WERI-Rb-1 (cell line): Measurements from ENCODE around the gene BAZ1A.

ENCODE experiments used
- DNase-seq: peaks from one replicate; pipeline ENCODE4 v3.0.0-alpha.2; 2020
- H3K27ac ChIP-seq: fragments of 250-450 bp; sonication (Bioruptor Pico); 2 replicates; pipeline ENCODE4 v1.5.1; 2020; ENCODE audit warnings: mild to moderate bottlenecking, moderate library complexity
- H3K27me3 ChIP-seq: fragments of 250-450 bp; sonication (Bioruptor Pico); 2 replicates; pipeline ENCODE4 v1.5.1; 2021; ENCODE audit warnings: mild to moderate bottlenecking, low read depth, moderate library complexity; ENCODE audit not compliant: insufficient read depth, severe bottlenecking
- H3K36me3 ChIP-seq: fragments of 250-450 bp; sonication (Bioruptor Pico); 2 replicates; pipeline ENCODE4 v1.5.1; 2020; ENCODE audit warnings: mild to moderate bottlenecking, moderate library complexity
- H3K4me3 ChIP-seq: 2 replicates; pipeline ENCODE4 v1.5.1; 2011; ENCODE audit warnings: low read depth, mild to moderate bottlenecking, control low read depth, low read length
- H3K9me3 ChIP-seq: fragments of 250-450 bp; sonication (Bioruptor Pico); 2 replicates; pipeline ENCODE4 v1.5.1; 2021; ENCODE audit warnings: mild to moderate bottlenecking, moderate library complexity; ENCODE audit not compliant: severe bottlenecking
- TF ChIP-seq, protein P1 (sequence below): IDR thresholded peaks from 2 replicates; pipeline ENCODE4 v1.5.1; 2011; ENCODE audit warnings: low read depth, mild to moderate bottlenecking, control low read depth, inconsistent platforms, low read length

BAZ1A gene

DNA sequence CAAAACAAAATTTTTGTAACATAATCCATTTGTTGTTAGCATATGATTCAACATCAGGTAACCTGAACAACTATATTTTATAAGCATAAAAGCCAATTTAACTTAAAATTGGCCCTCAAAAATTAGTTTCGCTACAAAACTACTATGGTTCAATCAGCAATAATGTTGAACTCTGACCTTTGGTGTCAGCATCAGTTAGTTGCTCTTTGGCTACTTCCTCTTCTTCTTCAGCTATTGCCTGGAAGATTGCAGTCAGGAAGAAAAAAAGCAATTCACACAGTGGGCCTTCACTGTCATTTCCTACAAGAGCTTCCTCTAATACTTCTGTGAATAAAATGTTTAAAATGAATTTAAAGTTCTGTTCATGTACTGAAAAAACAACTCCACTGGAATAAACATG lies 82.6 kb downstream of the BAZ1A start:
- H3K27me3 ChIP-seq: no peaks in the 10 kb centered on the region
- DNase-seq: no peak
- TF ChIP-seq, protein P1, sequence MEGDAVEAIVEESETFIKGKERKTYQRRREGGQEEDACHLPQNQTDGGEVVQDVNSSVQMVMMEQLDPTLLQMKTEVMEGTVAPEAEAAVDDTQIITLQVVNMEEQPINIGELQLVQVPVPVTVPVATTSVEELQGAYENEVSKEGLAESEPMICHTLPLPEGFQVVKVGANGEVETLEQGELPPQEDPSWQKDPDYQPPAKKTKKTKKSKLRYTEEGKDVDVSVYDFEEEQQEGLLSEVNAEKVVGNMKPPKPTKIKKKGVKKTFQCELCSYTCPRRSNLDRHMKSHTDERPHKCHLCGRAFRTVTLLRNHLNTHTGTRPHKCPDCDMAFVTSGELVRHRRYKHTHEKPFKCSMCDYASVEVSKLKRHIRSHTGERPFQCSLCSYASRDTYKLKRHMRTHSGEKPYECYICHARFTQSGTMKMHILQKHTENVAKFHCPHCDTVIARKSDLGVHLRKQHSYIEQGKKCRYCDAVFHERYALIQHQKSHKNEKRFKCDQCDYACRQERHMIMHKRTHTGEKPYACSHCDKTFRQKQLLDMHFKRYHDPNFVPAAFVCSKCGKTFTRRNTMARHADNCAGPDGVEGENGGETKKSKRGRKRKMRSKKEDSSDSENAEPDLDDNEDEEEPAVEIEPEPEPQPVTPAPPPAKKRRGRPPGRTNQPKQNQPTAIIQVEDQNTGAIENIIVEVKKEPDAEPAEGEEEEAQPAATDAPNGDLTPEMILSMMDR: no peak
- H3K9me3 ChIP-seq: no peaks in the 10 kb centered on the region
- H3K36me3 ChIP-seq: peaks cover 72% of the 10 kb centered on the region
- H3K4me3 ChIP-seq: no peak overlapping the region
- H3K27ac ChIP-seq: no peak overlapping the region

DNA sequence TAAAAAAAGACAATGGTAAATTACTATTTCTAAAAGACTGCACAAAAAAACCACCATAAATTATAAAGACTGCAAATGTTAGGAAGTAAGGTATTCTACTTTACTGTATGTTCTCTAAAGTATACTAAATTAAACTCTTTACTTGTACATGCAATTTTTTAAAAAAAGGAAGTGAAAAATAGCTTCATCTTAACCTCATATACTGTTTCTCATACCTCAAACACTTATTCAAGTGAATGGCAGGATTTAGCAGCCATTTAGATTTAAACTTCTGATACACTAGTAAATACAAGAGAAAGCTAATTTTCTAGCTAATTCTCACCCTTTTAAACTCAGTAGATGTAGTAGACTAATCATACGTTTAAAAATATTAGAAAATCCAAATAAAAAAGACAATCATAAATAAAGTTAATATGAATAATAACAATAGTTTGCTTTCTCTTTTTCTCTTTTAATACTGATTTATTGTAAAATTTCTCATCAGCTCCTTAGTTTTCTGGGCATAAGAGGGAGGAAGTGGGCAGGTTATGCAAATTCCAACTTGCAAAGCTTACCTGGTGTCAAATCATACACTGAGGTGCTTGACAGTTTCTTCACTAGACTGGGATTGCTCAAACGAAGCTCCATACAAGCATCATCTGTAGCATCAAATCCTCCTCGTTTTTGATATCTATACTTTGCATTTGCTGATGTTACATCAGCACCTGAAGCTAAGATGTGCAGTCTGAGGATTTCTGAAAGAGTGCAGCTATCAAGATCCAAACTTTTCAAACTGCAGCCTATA lies 89.7 kb downstream of the BAZ1A start:
- H3K9me3 ChIP-seq: no peaks in the 10 kb centered on the region
- no peak overlapping the region for H3K4me3 ChIP-seq
- peaks cover 58% of the 10 kb centered on the region for H3K36me3 ChIP-seq
- H3K27me3 ChIP-seq: no peaks in the 10 kb centered on the region
- no peak for DNase-seq
- H3K27ac ChIP-seq: no peak overlapping the region
- TF ChIP-seq, protein P1: no peak

DNA sequence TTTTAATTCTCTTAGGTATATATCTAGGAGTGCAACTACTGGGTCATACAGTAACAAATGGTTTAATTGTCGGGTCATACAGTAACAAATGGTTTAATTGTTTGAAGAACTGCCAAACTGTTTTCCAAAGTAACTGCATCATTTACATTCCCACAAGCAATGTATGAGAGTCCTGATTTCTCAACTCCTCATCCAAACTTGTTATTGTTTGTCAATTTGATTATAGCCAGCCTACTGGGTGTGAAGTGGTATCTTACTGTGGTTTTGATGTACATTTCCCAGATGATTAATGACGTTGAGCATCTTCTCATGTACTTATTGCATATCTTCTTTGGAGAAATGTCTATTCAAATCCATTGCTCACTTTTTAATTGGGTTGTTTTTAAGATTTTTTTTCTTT lies 93.1 kb downstream of the BAZ1A start:
- peaks cover 74% of the 10 kb centered on the region for H3K36me3 ChIP-seq
- no peaks in the 10 kb centered on the region for H3K27me3 ChIP-seq
- no peak overlapping the region for H3K4me3 ChIP-seq
- DNase-seq: no peak
- H3K27ac ChIP-seq: no peak overlapping the region
- no peaks in the 10 kb centered on the region for H3K9me3 ChIP-seq
- TF ChIP-seq, protein P1: no peak

DNA sequence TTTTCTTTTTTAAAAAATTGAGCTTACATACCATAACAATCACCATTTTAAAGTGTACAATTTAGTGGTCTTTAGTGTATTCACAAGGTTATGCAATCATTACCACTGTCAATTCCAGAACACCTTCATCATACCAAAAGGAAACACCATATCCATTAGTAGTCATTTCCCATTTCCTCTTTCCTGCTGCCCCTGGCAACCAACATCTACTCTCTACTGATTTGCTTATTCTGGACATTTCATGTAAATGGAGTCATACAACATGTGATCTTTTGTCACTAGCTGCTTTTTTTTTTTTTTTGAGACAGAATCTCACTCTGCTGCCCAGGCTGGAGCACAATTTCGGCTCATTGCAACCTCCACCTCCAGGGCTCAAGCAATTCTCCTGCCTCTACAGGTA lies 93.9 kb downstream of the BAZ1A start:
- TF ChIP-seq, protein P1: no peak
- Histone ChIP-seq H3K27me3 (no peaks in the 10 kb centered on the region), H3K36me3 (peaks cover 78% of the 10 kb centered on the region), H3K4me3 (no peak overlapping the region), H3K27ac (no peak overlapping the region), H3K9me3 (no peaks in the 10 kb centered on the region)
- no peak for DNase-seq

DNA sequence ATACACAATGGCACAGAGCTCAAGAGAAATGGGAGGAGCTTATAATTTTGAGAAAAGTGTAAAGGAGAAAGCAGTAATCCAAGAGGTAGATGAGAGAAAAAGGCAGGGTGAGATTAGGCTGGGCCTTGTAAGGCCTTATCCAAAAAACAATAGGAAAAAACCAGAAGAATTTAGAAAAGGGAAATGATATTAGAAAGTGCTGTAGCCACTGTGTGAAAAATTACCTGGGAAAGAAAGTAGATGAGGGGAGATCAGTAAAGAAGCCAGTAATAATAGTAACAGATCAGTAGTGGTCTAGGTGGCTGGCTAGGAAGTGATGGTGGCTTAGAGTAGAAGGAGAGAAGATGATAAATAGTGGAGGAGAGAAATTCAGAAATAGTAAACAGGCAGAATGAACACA lies 94.5 kb downstream of the BAZ1A start:
- DNase-seq: no peak
- no peaks in the 10 kb centered on the region for H3K9me3 ChIP-seq
- H3K36me3 ChIP-seq: peaks cover 82% of the 10 kb centered on the region
- H3K4me3 ChIP-seq: no peak overlapping the region
- TF ChIP-seq, protein P1: no peak
- H3K27me3 ChIP-seq: no peaks in the 10 kb centered on the region
- no peak overlapping the region for H3K27ac ChIP-seq

DNA sequence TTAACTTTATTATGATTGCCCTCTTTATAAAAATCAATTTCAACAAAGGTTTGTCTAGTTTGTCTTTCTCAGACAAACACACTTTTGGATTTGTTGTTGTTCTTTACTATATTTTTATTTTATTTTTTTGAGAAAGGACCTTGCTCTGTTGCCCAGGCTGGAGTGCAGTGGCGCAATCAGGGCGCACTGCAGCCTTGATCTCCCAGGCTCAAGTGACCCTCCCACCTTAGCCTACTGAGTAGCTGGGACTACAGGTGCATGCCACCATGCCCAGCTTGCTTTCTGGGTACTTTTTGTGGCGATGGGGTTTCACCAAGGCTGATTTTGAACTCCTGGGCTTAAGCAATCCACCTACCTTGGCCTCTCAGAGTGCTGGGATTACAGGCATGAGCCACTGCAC lies 96.4 kb downstream of the BAZ1A start:
- no peaks in the 10 kb centered on the region for H3K9me3 ChIP-seq
- H3K27me3 ChIP-seq: no peaks in the 10 kb centered on the region
- no peak overlapping the region for H3K27ac ChIP-seq
- H3K36me3 ChIP-seq: peaks cover 85% of the 10 kb centered on the region
- no peak overlapping the region for H3K4me3 ChIP-seq
- TF ChIP-seq, protein P1: no peak
- DNase-seq: no peak
